NCI-H524 treated with DMSO at 0.1 percent for 48 hours (cell line): Measurements from ENCODE around the gene NR2C2AP.

Source experiments
- DNase-seq: peaks from one replicate; lab custom pipeline; 2025; lab: John Stamatoyannopoulos, UW

The NR2C2AP gene

DNA sequence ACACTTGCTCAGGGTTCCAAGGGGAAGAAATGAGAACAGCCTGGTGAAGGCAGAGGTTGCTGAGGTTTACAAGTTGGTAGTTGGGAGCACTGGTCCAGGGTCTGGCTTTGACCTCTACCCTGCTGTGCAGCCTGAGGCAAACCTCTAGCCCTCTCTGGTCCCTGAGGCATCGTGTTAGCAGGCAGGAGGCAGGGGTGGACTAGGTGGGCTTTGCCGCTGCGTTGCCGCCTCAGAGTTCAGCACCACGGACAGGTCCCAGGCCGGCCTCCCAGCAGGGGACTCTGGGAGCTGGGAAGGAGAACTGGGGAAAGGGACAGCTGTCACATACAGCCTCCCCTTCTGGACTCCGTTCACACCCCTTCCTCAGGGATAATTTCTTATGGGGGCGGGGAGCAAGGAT is 11.7 kb upstream of the NR2C2AP start:
- DNase-seq = no peak

DNA sequence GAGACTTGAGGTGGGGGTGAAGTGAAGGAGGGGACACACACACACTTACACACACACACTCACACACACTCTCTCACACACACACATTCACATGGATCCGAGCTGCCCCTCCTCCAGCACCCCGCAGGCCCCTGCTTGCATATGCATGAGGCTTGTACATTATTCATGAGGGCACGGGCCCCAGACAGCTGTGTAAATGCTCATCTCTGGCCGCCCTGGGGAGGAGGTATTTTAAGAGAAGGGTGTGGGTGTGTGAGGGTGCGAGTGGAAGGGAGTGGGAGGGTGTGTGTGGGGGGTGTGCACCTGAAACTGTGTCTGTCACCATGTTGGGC is 10.9 kb upstream of the NR2C2AP start:
- no peak for DNase-seq

DNA sequence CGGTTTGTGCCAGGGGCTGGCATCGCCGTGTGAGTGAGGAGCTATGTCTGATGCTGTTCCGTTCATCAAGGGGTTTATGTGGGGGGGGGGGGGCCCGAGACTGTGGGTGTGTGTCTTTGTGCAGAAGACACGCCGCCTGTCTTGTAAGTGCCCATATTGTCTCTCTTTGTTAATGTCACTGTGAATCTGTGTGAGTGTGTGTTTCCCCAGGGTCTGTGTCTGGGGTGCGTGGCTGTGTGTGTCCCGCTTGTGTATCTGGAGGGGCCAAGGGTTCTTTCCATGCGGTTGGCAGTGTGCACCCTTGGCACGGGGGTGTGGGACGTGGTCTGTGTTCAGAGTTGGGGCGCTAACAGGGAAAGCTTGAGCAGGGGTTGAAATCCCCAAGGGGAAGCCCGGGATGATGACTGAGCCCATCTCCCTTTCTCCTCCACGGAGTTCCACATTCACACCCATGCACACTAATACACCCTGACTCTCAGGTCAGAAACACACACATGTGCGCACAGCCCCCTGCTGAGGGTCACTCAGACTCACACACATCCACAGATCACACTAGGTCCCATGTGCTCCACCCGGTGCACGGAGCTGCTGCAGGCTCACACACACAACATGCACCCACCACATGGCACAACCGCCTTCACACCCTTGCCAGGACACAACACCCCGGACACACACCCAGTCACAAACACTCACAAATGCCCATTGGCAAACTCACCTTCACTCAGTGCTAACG is 10.4 kb upstream of the NR2C2AP start:
- no peak for DNase-seq

DNA sequence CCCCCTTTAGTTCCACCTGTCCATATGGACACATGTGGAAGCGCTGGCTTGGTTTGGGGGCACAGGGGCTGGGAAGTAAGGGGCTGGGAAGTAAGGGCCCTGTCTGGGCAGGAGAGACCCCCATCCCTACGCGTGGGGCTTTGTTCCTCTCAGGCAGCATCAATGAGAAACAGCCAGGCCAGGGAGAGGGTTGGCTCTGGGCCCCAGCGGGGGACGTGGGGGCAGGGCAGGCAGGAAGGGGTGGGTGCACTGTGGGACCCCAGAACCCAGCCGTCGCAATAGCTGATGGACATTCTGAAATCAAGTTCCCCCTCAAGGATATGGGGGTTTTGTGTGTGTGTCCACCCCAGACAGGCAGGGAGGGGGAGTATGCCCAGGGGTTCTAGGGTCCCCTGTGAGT is 9.7 kb upstream of the NR2C2AP start:
- no peak for DNase-seq

DNA sequence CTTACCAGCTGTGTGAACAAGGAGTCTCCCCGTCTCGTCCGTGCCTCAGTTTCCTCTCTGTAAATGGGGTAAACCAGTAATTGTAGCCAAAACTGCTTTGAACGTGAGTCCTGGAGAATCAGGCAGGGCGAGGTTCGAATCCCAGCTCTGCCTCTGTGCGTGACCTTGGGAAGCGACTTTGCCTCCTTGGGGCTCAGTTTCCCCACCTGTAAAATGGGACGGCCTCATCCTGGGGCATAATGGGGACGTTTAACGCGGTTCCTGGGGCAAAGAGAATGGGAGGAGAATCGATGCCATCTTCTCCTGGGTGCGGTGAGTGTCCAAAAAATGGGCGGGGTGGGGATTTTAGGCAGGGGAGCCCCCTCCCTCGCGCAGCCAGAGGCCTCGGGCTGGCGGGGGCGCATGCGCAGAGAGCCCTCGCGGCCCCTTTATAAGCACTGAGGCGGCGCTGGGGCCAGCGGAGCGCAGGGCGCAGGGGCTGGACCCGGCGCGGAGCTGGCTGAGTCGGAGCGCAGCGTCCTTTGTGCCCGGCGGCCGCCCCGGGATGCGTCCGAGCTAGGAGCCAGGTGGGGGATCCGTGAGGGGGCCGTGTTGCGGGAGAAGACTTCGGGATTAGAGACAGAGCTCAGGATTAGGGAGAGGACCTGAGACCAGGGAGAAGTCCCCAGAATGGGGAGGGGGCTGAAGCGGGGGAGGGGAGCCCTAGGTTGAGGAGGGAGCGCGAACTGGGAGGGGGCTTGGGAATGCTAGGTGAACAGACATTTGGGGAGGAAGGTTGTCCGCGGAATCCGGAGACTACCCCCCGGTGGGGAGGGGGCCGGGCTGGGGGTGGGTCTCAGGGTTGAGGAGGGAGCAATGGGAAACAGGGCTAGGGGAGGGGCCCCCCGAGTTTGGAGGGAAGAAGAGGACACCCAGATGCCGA is 8.5 kb upstream of the NR2C2AP start, which contains the start of gene NCAN:
TSS of gene NCAN (plus strand) at position 460 of the 922 bp plus-strand sequence. CDS start 4,996 bp downstream, outside the sequence.
- no peak for DNase-seq

DNA sequence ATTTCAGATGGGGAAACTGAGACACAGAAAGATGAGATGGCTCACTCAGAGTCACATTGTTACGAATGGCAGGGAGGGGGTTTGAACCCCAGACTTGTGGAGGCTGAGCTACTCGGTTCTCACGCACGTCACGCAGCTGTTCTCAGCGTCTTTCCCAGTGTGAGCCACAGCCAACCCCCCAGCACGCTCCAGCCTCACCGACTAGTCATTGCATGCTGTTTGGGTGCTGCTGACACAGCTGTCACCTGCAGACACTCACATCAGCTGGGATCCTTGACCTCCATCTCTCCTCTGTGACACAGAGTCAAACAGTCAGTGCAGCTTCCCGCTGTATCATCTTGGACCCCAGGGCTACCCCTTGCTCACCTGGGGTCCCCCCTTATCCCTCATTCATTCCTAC is 6.2 kb upstream of the NR2C2AP start:
- peak; percentile 27 for DNase-seq

DNA sequence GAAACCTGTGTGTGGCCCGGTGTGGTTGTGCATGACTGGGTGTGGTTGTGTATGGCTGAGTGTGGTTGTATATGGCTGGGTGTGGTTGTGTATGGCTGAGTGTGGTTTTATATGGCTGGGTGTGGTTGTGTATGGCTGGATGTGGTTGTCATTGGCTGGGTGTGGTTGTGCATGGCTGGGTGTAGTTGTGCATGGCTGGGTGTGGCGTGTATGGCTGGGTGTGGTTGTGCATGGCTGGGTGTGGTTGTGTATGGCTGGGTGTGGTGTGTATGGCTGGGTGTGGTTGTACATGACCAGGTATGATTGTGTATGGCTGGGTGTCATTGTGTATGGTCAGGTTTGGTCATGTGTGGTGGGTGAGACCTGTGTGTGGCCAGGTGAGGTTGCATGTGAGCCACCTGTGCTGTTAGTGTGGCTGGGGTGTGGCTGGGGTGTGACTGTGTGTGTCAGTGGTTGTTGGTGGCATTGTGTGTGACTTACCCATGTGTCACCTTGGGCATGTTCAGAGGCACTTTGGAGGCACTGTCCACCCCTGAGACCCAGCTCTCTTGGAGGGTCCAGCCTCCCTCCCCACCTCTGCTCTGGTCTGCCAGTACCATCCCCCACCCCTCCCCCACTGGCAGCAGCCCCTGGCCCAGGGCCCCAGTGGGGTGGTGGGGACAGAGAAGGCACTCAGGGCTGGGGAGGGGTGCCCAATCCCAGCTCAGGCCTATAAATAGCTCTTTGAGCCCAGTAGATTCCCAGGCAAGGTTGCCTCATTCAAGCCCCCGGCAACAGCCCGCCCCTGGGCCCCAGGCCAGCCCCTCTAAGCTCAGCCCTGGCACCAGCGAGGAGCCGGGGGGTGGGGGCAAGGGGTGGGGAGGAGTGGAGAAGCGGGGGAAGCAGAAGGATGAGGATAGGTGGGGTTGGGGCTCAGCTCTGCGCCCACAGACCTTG is 4.7 kb upstream of the NR2C2AP start:
- no peak for DNase-seq

DNA sequence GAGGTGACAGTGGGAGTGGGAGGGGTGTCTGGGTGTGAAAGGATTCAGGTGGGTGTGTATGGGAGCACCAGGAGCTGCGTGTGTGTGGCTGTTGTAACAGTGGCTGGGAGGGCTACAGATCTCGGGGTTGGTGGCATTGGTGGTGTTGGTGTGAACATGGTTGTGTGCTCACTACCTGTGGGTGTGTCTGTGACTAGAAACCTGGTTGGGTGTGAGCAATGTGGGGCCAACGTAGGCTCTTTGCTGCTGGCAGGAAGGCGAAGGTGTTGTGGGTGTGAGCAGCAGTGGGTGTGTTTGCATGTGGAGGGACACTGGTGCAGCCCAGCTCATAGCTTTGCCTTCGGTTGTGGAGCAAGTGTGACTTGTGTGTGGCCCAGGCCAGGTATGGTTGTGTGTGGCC is 3.7 kb upstream of the NR2C2AP start:
- no peak for DNase-seq

DNA sequence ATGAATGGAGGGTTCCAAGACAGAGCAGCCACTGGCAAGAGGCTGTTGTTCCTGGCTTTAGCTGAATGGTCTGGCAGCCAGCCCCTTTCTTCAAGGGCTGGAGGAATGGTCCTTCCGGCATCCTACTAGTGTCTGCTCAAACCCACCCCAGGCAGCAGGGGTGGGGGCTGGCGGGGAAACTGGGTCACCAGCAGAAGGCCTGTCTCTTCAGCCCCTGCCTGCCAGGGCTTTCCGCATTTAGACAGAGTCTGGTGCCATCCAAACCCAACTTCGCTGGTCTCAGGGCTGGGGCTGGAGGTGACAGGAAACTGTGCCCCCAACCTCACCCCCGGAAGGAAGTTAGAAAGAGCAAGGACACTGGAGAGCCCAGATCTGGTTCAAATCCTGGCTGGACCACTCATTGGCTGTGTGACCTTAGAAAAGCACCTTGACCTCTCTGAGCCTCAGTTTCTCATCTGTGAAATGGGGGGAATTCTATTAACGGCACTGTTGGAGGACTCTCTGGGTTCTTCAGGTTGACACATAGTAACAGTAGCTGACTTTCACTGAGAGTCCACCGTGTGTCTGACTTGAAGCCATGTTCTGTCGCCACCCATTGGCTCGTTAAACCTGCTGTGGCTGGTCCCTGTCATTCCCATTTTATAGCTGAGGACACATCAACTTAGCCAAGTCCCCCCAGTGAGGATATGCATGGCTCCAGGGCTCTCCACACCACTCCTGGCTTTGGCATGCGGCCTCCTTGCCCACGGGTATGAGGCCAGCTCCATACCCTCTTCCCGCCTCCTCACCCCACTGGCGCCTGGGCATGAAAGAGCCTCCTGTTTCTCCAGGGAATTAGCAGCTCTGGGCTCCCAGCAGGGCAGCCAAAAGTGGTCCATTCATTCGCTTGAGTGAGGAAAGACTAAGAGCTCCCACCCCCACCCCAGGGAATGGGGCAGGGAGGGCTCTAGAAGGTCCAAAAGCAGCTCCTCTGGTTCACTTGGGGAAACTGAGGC is 2.5 kb upstream of the NR2C2AP start:
- no peak for DNase-seq

DNA sequence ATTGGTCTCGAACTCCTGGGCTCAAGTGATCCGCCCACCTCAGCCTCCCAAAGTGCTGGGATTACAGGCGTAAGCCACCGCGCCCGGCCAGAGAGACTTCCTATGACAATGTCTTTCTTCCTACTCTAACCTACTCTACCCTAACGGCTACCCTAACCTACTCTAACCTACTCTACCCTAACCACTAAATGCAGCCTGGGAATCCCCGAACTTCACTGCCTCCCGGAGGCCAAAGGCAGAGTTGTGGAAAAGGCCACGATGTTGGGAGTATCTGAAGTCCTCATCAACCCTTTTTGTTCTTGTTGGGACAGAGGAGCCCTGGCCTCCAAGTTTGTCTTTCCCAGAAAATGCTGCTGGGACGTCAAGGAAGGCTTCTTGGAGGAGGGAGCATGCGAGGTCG is 967 bp upstream of the NR2C2AP start:
- no peak for DNase-seq

DNA sequence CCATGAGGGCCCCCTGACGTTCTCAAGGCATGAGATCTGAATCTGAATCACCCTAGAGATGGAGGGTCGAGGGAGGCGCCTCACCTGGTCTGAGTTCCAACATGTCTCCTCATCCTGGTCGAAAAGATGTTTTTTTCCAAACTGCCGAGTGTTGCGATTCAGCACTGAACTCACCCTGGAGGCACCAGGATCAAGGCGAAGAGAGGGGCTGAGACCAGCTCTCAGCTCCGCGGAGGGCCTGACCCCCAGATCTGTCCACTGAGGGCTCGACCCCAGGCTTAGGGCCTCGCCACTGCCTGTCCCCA is 555 bp downstream of the NR2C2AP start:
- no peak for DNase-seq

DNA sequence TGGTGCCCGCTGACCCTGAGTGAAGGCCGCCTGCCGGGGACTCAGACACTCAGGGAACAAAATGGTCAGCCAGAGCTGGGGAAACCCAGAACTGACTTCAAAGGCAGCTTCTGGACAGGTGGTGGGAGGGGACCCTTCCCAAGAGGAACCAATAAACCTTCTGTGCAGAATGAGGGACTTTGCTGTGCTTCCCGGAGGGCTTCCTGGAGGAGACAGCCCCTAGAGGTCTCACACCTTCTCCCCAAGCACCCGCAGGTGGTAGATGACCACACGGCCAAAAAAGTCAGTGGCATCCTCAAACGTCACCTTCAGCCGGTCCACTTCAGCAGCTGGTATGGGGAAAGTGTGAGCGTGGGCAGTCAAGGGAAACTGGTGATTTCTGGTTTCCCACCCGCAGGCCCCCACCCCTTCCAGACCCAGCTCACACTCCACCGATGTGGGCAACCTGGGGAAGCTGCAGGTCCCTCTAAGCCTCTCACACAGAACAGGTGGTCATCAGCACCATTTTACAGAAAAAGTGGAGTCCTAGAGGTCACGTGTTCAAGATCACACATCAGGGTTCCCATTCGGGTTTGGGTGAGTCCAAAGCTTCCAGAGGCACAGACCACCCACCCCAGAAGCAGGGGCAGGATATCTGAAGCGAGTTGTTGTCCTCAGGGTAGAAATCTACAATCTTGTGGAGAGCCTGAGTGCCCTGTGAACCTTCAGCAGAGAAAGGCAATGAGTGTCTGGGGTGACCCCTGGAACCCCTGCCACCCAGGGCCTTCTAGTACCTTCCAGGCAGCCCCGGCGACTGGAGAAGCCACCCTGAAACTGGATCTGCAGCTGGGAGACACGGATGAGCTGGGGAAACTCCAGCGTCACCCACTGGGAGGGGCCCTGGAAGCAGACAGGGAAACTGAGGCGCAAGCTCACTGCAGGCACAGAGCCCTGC is 1.2 kb downstream of the NR2C2AP start:
- DNase-seq = no peak

DNA sequence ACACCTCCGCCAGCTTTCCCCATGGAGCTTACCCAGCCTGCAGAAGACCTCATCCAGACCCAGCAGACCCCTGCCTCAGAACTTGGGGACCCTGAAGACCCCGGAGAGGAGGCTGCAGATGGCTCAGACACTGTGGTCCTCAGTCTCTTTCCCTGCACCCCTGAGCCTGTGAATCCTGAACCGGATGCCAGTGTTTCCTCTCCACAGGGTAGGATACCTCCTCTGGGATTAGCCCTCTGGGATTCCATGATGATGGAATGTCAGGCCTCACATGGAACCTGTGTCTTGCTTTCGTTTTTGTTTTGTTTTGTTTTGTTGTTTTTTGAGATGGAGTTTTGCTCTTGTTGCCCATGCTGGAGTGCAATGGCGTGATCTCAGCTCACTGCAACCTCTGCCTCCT is 9.3 kb downstream of the NR2C2AP start:
- DNase-seq = no peak

DNA sequence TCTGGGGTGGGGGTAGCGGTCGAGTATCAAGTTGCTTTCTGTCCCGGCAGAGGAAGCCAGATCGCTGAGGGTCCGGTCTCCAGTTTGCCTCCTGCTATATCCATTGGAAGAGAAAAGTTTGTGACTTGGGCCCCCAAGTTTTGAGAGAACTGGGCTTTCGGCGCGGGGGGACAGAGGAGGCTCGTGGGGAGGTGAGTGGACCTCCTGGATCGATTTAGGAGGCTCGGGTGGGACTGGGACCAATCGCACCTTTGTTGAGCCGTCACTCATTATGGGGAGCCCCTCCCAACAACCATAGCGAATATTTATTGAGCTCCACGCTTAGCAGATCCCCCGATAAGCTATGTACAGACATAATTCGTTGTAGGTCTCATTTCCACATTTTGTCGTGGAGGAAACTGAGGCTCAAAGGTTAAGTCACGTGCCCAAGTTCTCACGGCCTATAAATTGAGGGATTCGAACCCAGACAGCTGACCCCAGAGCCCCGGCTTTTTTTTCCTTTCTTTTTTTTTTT is 10.2 kb downstream of the NR2C2AP start:
- no peak for DNase-seq

DNA sequence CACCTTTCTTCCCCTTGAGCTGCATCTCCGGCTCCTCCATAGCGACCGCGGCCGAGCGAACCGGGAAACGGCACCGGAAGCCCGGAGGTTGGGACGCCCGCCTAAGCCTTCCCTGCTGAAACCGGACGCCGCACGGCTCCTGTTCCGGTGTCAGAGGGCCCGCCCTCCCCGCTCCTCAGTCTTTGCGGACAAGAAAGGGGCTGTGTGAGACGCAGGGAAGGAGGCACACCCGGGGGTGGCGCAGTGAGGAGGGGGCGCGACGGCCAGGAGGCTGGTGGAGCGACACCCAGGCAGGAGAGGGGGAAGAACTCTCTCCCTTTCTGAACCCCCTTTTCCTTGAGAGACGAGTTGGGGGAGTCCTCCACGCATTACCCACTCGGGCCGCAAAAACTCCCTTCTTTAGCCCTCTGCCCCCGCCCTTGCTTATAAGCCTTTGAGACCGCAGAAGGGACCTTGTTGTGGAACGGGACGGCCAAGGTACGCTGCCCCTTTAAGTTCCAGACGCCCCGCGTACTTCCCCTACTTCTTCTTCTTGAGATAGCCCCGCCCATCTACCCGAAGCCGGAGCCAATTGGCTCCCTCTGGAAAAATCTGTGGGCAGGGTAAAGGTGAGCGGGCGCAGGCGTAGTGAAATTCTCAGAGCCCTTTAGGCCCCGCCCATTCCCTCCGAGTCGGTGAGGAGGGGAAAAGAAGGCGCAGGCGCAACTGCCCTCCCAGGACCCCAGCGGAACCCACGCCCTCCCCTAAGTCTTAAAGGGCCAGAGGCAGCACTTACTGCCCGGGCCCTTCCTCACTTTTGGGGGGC is 10.9 kb downstream of the NR2C2AP start, which contains the start of the genes BORCS8 and RFXANK:
TSS of gene BORCS8 (minus strand) at position 75 of the 805 bp plus-strand sequence. CDS start at position 40, 35 bp downstream.
TSS of gene RFXANK (plus strand) at position 181 of the 805 bp plus-strand sequence. CDS start 1,689 bp downstream, outside the sequence.
- peak; percentile 97 for DNase-seq

DNA sequence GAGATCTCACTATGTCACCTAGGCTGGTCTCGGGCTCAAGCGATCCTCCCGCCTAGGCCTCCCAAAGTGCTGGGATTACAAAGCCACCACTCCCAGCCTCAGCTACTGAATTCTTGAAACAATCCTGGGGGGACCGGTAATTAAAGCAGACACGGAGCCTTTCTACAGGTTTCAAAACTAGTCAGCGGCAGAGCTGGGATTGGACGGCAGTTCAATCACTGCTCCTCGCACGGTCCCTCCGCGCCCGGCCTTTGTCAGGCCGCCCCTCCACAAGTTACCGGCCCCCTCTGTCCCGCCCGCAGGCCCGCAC is 11.5 kb downstream of the NR2C2AP start:
- DNase-seq = no peak

DNA sequence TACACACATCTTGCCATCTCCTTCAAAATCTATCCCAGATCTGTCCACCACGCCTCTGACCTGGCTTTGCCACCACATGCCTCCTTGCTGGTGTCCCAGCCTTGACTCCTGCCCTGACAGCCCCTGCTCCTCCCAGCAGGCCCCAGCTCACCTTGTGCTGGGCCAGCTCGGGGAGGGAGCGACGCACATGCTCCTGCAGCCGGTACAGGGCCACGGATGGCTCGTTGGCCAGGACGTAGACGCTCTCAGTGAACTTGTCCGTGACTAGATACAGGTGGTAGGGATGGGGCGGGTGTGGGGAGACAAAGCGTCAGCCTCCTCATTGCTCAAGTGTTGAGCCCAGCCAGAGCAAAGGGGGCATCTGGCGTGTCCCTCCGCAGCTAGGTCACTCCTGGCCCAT is 16.5 kb downstream of the NR2C2AP start:
- DNase-seq = no peak

DNA sequence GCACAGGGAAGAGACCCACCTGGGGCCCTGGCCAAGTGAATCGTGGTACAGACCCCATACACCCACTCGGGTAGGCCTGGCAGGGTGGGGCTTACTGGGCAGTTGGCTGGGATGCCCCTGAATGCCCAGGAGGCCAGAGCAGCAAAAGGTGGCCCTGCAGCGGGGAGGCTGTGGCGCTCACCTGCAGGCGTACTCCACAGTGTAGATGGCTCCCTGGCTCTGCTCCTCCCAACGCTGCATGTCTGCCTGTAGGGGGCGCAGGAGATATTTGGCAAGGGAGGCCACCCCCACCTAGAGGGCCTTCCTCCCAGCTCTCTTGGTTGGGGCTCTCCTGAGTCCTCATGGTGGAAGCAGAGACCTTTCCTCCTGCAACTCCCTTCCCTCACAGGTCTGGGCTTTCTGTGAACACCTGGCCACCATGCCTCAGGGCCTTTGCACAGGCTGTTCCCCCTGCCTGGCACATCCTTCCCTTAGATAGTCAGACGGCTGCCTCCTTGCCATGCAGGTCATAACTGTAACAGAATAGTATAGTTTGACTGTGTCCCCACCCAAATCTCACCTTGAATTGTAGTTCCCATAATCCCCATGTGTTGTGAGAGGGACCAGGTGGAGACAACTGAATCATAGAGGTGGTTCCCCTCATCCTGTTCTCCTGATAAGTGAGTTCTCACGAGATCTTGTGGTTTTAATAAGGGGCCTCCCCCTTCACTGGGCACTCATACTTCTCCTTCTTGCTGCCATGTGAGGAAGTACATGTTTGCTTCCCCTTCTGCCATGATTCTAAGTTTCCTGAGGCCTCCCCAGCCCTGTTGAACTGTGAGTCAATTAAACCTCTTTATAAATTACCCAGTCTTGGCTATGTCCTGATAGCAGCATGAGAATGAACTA is 17.1 kb downstream of the NR2C2AP start:
- peak; percentile 28 for DNase-seq
